Parathyroid adenoma (tissue), 2 donors: ENCODE measurements around the gene TPSAB1.

Source experiments
- H2AFZ ChIP-seq: fragments of 300-600 bp; sonication (generic); one replicate; pipeline ENCODE4 v1.7.0; 2017; ENCODE audit warnings: antibody characterized with exemption, mild to moderate bottlenecking
- H3K27ac ChIP-seq: fragments of 300-600 bp; sonication (generic); one replicate; pipeline ENCODE4 v1.7.0; 2017
- H3K27me3 ChIP-seq: fragments of 300-600 bp; sonication (generic); one replicate; pipeline ENCODE4 v1.7.0; 2017; ENCODE audit warnings: low read length; ENCODE audit not compliant: control insufficient read depth, insufficient read depth
- H3K36me3 ChIP-seq: fragments of 300-600 bp; sonication (generic); one replicate; pipeline ENCODE4 v1.7.0; 2017; ENCODE audit warnings: low read length; ENCODE audit not compliant: control insufficient read depth, insufficient read depth
- H3K4me1 ChIP-seq: fragments of 300-600 bp; sonication (generic); one replicate; pipeline ENCODE4 v1.7.0; 2017; ENCODE audit warnings: control low read depth
- H3K4me2 ChIP-seq: fragments of 300-600 bp; sonication (generic); one replicate; pipeline ENCODE4 v1.7.0; 2017; ENCODE audit warnings: low read length
- H3K4me3 ChIP-seq: fragments of 300-600 bp; sonication (generic); one replicate; pipeline ENCODE4 v1.7.0; 2017; ENCODE audit warnings: low read depth, low read length
- H3K79me2 ChIP-seq: fragments of 300-600 bp; sonication (generic); one replicate; pipeline ENCODE4 v1.7.0; 2017; ENCODE audit warnings: control low read depth
- H3K9ac ChIP-seq: fragments of 300-600 bp; sonication (generic); one replicate; pipeline ENCODE4 v1.7.0; 2017; ENCODE audit warnings: mild to moderate bottlenecking
- H3K9me3 ChIP-seq: fragments of 300-600 bp; sonication (generic); one replicate; pipeline ENCODE4 v1.7.0; 2017; ENCODE audit warnings: low read length; ENCODE audit not compliant: control insufficient read depth
- TF ChIP-seq, protein P1 (sequence below): fragments of 300-600 bp; sonication (generic); IDR thresholded peaks from one replicate; pipeline ENCODE4 v1.7.0; 2017; ENCODE audit warnings: antibody characterized with exemption, mild to moderate bottlenecking
- donor health status: primary hyperparathyroidism.

TPSAB1 gene

DNA sequence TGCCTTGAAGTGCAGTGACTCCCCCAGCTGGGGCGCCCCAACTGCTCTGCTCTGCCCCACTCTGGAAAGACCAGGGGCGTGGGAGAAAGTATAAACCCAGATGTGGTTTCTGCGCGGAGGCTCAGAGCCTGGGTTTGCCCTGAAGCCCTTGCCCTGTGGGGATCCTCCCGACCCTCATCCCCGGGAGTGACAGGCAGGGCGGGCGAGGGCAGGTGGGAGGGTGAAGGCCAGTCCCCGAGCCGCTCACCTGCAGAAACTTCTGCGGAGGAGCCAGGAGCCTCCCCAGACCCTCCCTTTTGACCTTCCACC lies 19.2 kb downstream of the TPSAB1 start:
- no peaks in the 10 kb centered on the region for H3K4me1 ChIP-seq
- no peaks in the 10 kb centered on the region for H3K9me3 ChIP-seq
- no peaks in the 10 kb centered on the region for H3K79me2 ChIP-seq
- H3K27me3 ChIP-seq, result peaks cover 6% of the 10 kb centered on the region
- H3K27ac ChIP-seq, result no peak overlapping the region
- H3K9ac ChIP-seq, result no peak overlapping the region
- H3K4me2 ChIP-seq, result no peak overlapping the region
- H3K36me3 ChIP-seq, result no peaks in the 10 kb centered on the region
- TF ChIP-seq, protein P1, sequence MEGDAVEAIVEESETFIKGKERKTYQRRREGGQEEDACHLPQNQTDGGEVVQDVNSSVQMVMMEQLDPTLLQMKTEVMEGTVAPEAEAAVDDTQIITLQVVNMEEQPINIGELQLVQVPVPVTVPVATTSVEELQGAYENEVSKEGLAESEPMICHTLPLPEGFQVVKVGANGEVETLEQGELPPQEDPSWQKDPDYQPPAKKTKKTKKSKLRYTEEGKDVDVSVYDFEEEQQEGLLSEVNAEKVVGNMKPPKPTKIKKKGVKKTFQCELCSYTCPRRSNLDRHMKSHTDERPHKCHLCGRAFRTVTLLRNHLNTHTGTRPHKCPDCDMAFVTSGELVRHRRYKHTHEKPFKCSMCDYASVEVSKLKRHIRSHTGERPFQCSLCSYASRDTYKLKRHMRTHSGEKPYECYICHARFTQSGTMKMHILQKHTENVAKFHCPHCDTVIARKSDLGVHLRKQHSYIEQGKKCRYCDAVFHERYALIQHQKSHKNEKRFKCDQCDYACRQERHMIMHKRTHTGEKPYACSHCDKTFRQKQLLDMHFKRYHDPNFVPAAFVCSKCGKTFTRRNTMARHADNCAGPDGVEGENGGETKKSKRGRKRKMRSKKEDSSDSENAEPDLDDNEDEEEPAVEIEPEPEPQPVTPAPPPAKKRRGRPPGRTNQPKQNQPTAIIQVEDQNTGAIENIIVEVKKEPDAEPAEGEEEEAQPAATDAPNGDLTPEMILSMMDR, result no peak
- H3K4me3 ChIP-seq, result no peak overlapping the region
- no peak overlapping the region for H2AFZ ChIP-seq

DNA sequence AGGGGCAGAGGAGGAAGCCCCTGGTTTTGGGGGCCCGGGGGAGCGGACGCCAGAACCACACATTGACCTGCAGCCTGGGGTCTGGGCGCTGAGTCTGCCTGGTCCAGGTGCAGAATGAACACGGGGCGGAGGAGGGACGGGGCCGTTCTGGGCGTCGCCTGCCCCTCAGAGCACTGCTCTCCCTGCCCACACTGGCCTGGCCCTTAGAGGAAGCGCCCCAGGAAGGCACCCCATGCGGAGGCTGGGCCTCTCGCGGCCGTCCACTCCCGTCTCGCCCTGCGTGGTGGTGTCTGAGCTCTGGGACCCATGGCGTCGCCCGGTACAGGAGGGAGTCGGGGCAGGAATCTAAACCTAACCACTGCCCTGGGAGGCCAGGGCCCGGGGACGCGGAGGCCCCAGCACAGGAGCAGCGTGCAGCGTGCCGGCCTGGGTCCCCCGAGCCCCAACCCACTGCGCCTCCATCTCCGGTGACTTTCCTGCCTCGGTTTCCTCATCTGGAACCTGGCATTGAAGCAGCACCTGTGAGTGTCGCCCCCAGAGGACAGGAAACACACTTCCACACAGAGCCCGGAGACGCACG lies 19.7 kb downstream of the TPSAB1 start:
- H3K79me2 ChIP-seq, result no peaks in the 10 kb centered on the region
- no peak overlapping the region for H2AFZ ChIP-seq
- H3K4me3 ChIP-seq, result no peak overlapping the region
- no peak overlapping the region for H3K4me2 ChIP-seq
- H3K9ac ChIP-seq, result no peak overlapping the region
- no peaks in the 10 kb centered on the region for H3K9me3 ChIP-seq
- no peaks in the 10 kb centered on the region for H3K4me1 ChIP-seq
- no peak overlapping the region for H3K27ac ChIP-seq
- peaks cover 6% of the 10 kb centered on the region for H3K27me3 ChIP-seq
- TF ChIP-seq, protein P1, result no peak
- no peaks in the 10 kb centered on the region for H3K36me3 ChIP-seq

DNA sequence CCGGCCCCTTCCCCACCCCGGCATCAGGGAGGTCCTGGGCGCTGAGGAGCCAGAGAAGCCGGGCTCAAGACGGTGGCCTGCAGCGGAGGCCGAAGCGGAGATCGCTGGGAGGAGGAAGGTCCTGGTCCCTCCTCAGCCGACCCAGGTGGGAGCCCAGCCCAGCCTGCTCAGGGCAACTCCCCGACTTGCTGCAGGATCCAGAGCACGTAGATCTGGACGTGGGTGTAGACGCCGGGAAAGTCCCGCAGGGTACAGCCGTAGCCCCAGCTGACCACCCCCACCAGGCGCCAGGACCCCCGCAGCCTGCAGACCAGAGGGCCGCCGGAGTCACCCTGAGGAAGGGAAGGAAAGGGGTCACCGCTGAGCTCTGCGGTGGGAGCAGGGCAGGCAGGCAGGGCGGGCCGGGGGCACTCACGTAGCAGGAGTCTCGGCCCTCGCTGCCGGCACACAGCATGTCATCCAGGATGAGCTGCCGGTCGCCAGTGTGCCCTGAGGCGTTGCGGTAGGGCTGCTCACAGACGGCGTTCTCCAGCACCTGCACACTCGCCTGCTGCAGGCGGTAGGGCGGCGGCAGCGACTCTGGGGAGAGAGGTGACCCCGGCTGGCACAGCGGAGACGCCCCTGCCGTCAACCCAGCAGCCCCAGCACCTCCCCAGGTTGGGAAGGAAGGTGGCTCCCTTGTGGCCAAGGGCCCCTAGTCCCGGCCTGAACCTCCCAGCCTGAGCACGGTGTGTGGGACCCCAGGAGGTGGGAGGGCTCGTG lies 20.8 kb downstream of the TPSAB1 start:
- H3K27ac ChIP-seq, result no peak overlapping the region
- H3K79me2 ChIP-seq, result no peaks in the 10 kb centered on the region
- no peak overlapping the region for H3K9ac ChIP-seq
- peaks cover 6% of the 10 kb centered on the region for H3K27me3 ChIP-seq
- peaks cover 4% of the 10 kb centered on the region for H3K4me1 ChIP-seq
- no peak overlapping the region for H2AFZ ChIP-seq
- no peak overlapping the region for H3K4me2 ChIP-seq
- H3K9me3 ChIP-seq, result no peaks in the 10 kb centered on the region
- TF ChIP-seq, protein P1, result no peak
- no peaks in the 10 kb centered on the region for H3K36me3 ChIP-seq
- H3K4me3 ChIP-seq, result no peak overlapping the region

DNA sequence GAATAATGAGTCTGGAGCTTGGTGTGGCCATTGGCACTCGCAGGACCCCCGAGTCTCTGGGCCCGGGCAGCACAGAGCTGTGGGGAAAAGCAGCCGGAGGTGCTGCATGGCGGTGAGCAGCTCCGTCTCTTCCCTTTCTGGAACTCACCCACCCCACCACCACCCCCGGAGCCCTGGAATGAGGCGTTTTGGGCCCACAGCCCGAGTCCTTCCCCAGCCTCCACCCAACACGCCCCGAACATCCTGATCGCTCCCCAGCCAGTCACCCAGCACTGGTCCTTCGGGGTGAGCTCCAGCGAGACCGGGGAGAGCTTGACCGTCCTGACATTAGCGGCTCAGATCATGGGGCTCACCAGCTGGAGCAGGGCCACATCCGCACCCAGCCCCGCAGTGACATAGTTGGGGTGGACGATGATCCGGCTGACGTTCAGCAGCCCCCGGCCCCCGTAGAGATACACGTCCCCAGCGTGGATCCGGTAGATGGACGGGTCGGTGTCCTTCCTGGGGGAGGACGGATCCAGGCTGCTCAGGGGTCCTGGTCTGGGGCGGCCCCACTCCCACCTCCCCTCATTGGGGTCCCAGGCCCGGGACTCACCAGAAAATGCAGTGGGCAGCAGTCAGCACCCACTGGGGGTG lies 21.8 kb downstream of the TPSAB1 start:
- H3K36me3 ChIP-seq, result no peaks in the 10 kb centered on the region
- TF ChIP-seq, protein P1, result no peak
- H3K4me3 ChIP-seq, result no peak overlapping the region
- H3K9me3 ChIP-seq, result no peaks in the 10 kb centered on the region
- peaks cover 4% of the 10 kb centered on the region for H3K4me1 ChIP-seq
- H3K4me2 ChIP-seq, result no peak overlapping the region
- no peak overlapping the region for H3K9ac ChIP-seq
- no peak overlapping the region for H2AFZ ChIP-seq
- no peaks in the 10 kb centered on the region for H3K79me2 ChIP-seq
- H3K27ac ChIP-seq, result no peak overlapping the region
- H3K27me3 ChIP-seq, result peaks cover 6% of the 10 kb centered on the region
